Body of pancreas (tissue), 4 donors: ENCODE measurements around the gene CD164L2. TPM values are rescaled to one million over a fixed set of nuclear protein-coding genes. Genes with fewer than 3 reads are reported as not detected.
"Not testable (repeated sequence)": the region's sequence is repeated elsewhere in the genome, so short reads cannot be mapped to it uniquely, and the experiment has no call there.

ENCODE experiments used
- ATAC-seq: fragments of 150-250 bp; one replicate; pipeline ENCODE4 v1.9.1; 2016
- DNase-seq, 4 donors: peaks; one replicate each; pipeline ENCODE4 v3.0.0-alpha.2; 2019
- H3K27ac ChIP-seq, 4 donors: fragments of 200-600 bp; sonication (generic); 1 replicate in 3 of 4; 2 replicates in 1 of 4; pipeline versions ENCODE4 v1.5.1 to v1.6.1; 2016 to 2019; ENCODE audit warnings: mild to moderate bottlenecking in 1 of 4, mixed read lengths in 1 of 4, moderate library complexity in 1 of 4
- H3K27me3 ChIP-seq, 2 donors: fragments of 200-600 bp; sonication (generic); one replicate each; pipeline ENCODE4 v1.6.0; 2016; ENCODE audit warnings: mild to moderate bottlenecking in 1 of 2
- H3K36me3 ChIP-seq, 2 donors: fragments of 200-600 bp; sonication (generic); replicated peaks in 1 of 2; 2 replicates each; pipeline ENCODE4 v1.5.1; 2016; ENCODE audit warnings: low read depth in 2 of 2; ENCODE audit not compliant: insufficient read depth in 1 of 2
- H3K4me1 ChIP-seq: fragments of 200-600 bp; sonication (generic); one replicate; pipeline ENCODE4 v1.6.0; 2016
- H3K4me3 ChIP-seq, 2 donors: fragments of 200-600 bp; sonication (generic); 1 replicate in 1 of 2; 2 replicates in 1 of 2; pipeline ENCODE4 v1.5.1; 2016 to 2019
- H3K9me3 ChIP-seq, 3 donors: fragments of 200-600 bp; sonication (generic); 1 replicate in 2 of 3; 2 replicates in 1 of 3; pipeline ENCODE4 v1.5.1; 2016
- CTCF ChIP-seq, 7 experiments: fragments of 450-650 bp in 4 of 7; fragments of 200-600 bp in 3 of 7; sonication (generic) in 3 of 7; IDR thresholded peaks; one replicate each; pipeline ENCODE4 v1.5.1; 2016 to 2019; ENCODE audit warnings: antibody characterized with exemption in 7 of 7
- POLR2A ChIP-seq, 3 donors: fragments of 450-650 bp; IDR thresholded peaks; one replicate each; pipeline ENCODE4 v1.6.1; 2016; ENCODE audit warnings: antibody characterized with exemption in 3 of 3, mild to moderate bottlenecking in 2 of 3
- WGBS, 2 donors: methylation state at CpG; one replicate each; pipeline ENCODE4 v1.1.5; 2017; 5-methylcytosine and 5-hydroxymethylcytosine counted together
- intact Hi-C: fragments of 100-400 bp; cut with DNase I; formaldehyde crosslinking; loops from one replicate; pipeline ENCODE4 v1.15.1; 2023
- total RNA-seq, 2 donors: library from RNA; depleted of rRNA; stranded (reverse); fragments of >200 nt; gene quantifications; one replicate each; pipeline ENCODE4 v1.1.0, GENCODE V29; 2016

The CD164L2 gene
- 1 to 10 TPM in 1 of 2 donors, not detected in 1; 1.3 TPM for total RNA-seq

- DNase-seq (peak; percentile 79 to 91 (median 85)), ATAC-seq (peak; percentile 90)
- 11 to 22% methylated on average over 8 to 36 of the region's 43 CpGs for whole genome bisulfite sequencing, 2 donors
- intact Hi-C loops: no loop called here
- H3K4me3 ChIP-seq: no peak within 1 kb of the TSS
- TF ChIP-seq CTCF (IDR thresholded peaks at IDR 0.05) (no peak), POLR2A (IDR thresholded peaks at IDR 0.05) (peak in 2 of 3 donors; percentile 17)
- no peak within 1 kb of the TSS for H3K27ac ChIP-seq
- no peaks in the 10 kb centered on the region for H3K27me3 ChIP-seq
- H3K9me3 ChIP-seq: no peaks in the 10 kb centered on the region
- H3K36me3 ChIP-seq: no peaks in the 10 kb centered on the region
- H3K4me1 ChIP-seq: peaks cover 12% of the 10 kb centered on the region
Observed at GRCh38 chr1:27383039-27383605, at the start of gene CD164L2. TSS of gene CD164L2 (minus strand) at chr1:27383333. CDS start at chr1:27383239, 94 bp downstream.

- H3K9me3 ChIP-seq, intact Hi-C loops, ATAC-seq, DNase-seq, H3K4me3 ChIP-seq, H3K27me3 ChIP-seq, H3K36me3 ChIP-seq, H3K27ac ChIP-seq: not testable (repeated sequence)
- WGBS, 2 donors: 81 to 91% methylated on average over 1 of the region's 1 CpG
- H3K4me1 ChIP-seq: peaks cover 63% of the 10 kb centered on the region
Observed at GRCh38 chr1:27432725-27433124, 49.6 kb upstream of the CD164L2 start.

GRCh38 chr1:27431601-27431940 is 48.4 kb upstream of the CD164L2 start:
- intact Hi-C loops: no loop called here
- no peak overlapping the region for H3K4me3 ChIP-seq
- no peak for ATAC-seq
- peak overlapping the region in 2 of 4 donors; percentile 50 to 54 for H3K27ac ChIP-seq
- peaks cover 0 to 9% of the 10 kb centered on the region in 2 donors for H3K36me3 ChIP-seq
- no peaks in the 10 kb centered on the region for H3K27me3 ChIP-seq
- no peaks in the 10 kb centered on the region for H3K9me3 ChIP-seq
- H3K4me1 ChIP-seq: peaks cover 52% of the 10 kb centered on the region
- no peak for DNase-seq
- WGBS, 2 donors: 91 to 96% methylated on average over 2 of the region's 2 CpGs
- TF ChIP-seq CTCF (IDR thresholded peaks at IDR 0.05) (no peak), POLR2A (IDR thresholded peaks at IDR 0.05) (no peak)

GRCh38 chr1:27430903-27431600 is 47.9 kb upstream of the CD164L2 start:
- 50 to 57% methylated on average over 1 of the region's 1 CpG for WGBS, 2 donors
- Histone ChIP-seq H3K27me3 (no peaks in the 10 kb centered on the region), H3K27ac (peak overlapping the region in 2 of 4 donors; percentile 50 to 54), H3K4me3 (no peak overlapping the region), H3K4me1 (peaks cover 47% of the 10 kb centered on the region), H3K9me3 (no peaks in the 10 kb centered on the region), H3K36me3 (peaks cover 0 to 9% of the 10 kb centered on the region in 2 donors)
- intact Hi-C loops: no loop called here
- DNase-seq (peak in 1 of 4 donors; percentile 45), ATAC-seq (no peak)
- no peak for TF ChIP-seq POLR2A (IDR thresholded peaks at IDR 0.05)
- no peak for TF ChIP-seq CTCF (IDR thresholded peaks at IDR 0.05)

- DNase-seq: no peak
- H3K9me3 ChIP-seq: no peaks in the 10 kb centered on the region
- peak overlapping the region in 2 of 4 donors; percentile 15 to 50 for H3K27ac ChIP-seq
- ATAC-seq: no peak
- peaks cover 30% of the 10 kb centered on the region for H3K4me1 ChIP-seq
- no peaks in the 10 kb centered on the region for H3K27me3 ChIP-seq
- 25 to 50% methylated on average over 2 of the region's 2 CpGs for WGBS, 2 donors
- TF ChIP-seq POLR2A (IDR thresholded peaks at IDR 0.05): no peak
- no peak for TF ChIP-seq CTCF (IDR thresholded peaks at IDR 0.05)
- H3K4me3 ChIP-seq: no peak overlapping the region
- intact Hi-C loops: no loop called here
- H3K36me3 ChIP-seq: peaks cover 0 to 12% of the 10 kb centered on the region in 2 donors
Observed at GRCh38 chr1:27429029-27429425, 45.9 kb upstream of the CD164L2 start.
